ENCODE data around the gene MCF2L2.

The MCF2L2 gene

GRCh38 chr3:183144363-183144762, 284.1 kb downstream of the MCF2L2 start:
- no peak for TF ChIP-seq CREB5 (CRISPR knock-in tag; IDR thresholded peaks at IDR 0.05; ENCODE audit: low read depth)
- TF ChIP-seq BACH2 (CRISPR knock-in tag; IDR thresholded peaks at IDR 0.05; ENCODE audit: borderline replicate concordance) = no peak
- no peak for TF ChIP-seq TCF4 (CRISPR knock-in tag; IDR thresholded peaks at IDR 0.05; ENCODE audit: borderline replicate concordance)
- TF ChIP-seq, protein P1, sequence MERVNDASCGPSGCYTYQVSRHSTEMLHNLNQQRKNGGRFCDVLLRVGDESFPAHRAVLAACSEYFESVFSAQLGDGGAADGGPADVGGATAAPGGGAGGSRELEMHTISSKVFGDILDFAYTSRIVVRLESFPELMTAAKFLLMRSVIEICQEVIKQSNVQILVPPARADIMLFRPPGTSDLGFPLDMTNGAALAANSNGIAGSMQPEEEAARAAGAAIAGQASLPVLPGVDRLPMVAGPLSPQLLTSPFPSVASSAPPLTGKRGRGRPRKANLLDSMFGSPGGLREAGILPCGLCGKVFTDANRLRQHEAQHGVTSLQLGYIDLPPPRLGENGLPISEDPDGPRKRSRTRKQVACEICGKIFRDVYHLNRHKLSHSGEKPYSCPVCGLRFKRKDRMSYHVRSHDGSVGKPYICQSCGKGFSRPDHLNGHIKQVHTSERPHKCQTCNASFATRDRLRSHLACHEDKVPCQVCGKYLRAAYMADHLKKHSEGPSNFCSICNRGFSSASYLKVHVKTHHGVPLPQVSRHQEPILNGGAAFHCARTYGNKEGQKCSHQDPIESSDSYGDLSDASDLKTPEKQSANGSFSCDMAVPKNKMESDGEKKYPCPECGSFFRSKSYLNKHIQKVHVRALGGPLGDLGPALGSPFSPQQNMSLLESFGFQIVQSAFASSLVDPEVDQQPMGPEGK (CRISPR knock-in tag; IDR thresholded peaks at IDR 0.05; ENCODE audit: borderline replicate concordance) = no peak
- no peak for TF ChIP-seq ISL1 (CRISPR knock-in tag; IDR thresholded peaks at IDR 0.05)
- no peak for TF ChIP-seq ZFP3 (CRISPR knock-in tag; IDR thresholded peaks at IDR 0.05)
- no peak for TF ChIP-seq ZNF8 (CRISPR knock-in tag; IDR thresholded peaks at IDR 0.05)
- no peak for TF ChIP-seq ZNF70 (CRISPR knock-in tag; IDR thresholded peaks at IDR 0.05)
- TF ChIP-seq ZNF565 (CRISPR knock-in tag; conservative IDR thresholded peaks at IDR 0.05; ENCODE audit: low read depth) = no peak
- TF ChIP-seq CSDC2 (CRISPR knock-in tag; IDR thresholded peaks at IDR 0.05) = no peak
- TF ChIP-seq RARB (CRISPR knock-in tag; IDR thresholded peaks at IDR 0.05) = no peak
- TF ChIP-seq ZC3H10 (CRISPR knock-in tag; IDR thresholded peaks at IDR 0.05) = no peak
- no peak for ATAC-seq

- TF ChIP-seq CSRNP3 (CRISPR knock-in tag; IDR thresholded peaks at IDR 0.05) (no peak), ISL1 (CRISPR knock-in tag; IDR thresholded peaks at IDR 0.05) (no peak), ZNF565 (CRISPR knock-in tag; conservative IDR thresholded peaks at IDR 0.05; ENCODE audit: low read depth) (no peak), CREB5 (CRISPR knock-in tag; IDR thresholded peaks at IDR 0.05; ENCODE audit: low read depth) (no peak), ZC3H10 (CRISPR knock-in tag; IDR thresholded peaks at IDR 0.05) (no peak), ZNF70 (CRISPR knock-in tag; IDR thresholded peaks at IDR 0.05) (no peak), BACH2 (CRISPR knock-in tag; IDR thresholded peaks at IDR 0.05; ENCODE audit: borderline replicate concordance) (no peak), OSR1 (CRISPR knock-in tag; IDR thresholded peaks at IDR 0.05) (no peak), TOX (CRISPR knock-in tag; IDR thresholded peaks at IDR 0.05; ENCODE audit: borderline replicate concordance) (no peak), ARNTL (CRISPR knock-in tag; IDR thresholded peaks at IDR 0.05; ENCODE audit: borderline replicate concordance, low read depth) (no peak), ESRRG (CRISPR knock-in tag; IDR thresholded peaks at IDR 0.05) (no peak)
- TF ChIP-seq, protein P2, sequence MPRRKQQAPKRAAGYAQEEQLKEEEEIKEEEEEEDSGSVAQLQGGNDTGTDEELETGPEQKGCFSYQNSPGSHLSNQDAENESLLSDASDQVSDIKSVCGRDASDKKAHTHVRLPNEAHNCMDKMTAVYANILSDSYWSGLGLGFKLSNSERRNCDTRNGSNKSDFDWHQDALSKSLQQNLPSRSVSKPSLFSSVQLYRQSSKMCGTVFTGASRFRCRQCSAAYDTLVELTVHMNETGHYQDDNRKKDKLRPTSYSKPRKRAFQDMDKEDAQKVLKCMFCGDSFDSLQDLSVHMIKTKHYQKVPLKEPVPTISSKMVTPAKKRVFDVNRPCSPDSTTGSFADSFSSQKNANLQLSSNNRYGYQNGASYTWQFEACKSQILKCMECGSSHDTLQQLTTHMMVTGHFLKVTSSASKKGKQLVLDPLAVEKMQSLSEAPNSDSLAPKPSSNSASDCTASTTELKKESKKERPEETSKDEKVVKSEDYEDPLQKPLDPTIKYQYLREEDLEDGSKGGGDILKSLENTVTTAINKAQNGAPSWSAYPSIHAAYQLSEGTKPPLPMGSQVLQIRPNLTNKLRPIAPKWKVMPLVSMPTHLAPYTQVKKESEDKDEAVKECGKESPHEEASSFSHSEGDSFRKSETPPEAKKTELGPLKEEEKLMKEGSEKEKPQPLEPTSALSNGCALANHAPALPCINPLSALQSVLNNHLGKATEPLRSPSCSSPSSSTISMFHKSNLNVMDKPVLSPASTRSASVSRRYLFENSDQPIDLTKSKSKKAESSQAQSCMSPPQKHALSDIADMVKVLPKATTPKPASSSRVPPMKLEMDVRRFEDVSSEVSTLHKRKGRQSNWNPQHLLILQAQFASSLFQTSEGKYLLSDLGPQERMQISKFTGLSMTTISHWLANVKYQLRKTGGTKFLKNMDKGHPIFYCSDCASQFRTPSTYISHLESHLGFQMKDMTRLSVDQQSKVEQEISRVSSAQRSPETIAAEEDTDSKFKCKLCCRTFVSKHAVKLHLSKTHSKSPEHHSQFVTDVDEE (CRISPR knock-in tag; IDR thresholded peaks at IDR 0.05) = no peak
- no peak for ATAC-seq
Measured at GRCh38 chr3:183142199-183142598, 286.2 kb downstream of the MCF2L2 start.

- no peak for ATAC-seq
- TF ChIP-seq ISL1 (CRISPR knock-in tag; IDR thresholded peaks at IDR 0.05) = no peak
- TF ChIP-seq CSRNP3 (CRISPR knock-in tag; IDR thresholded peaks at IDR 0.05) = no peak
- no peak for TF ChIP-seq GLIS3 (CRISPR knock-in tag; IDR thresholded peaks at IDR 0.05)
- no peak for TF ChIP-seq TOX (CRISPR knock-in tag; IDR thresholded peaks at IDR 0.05; ENCODE audit: borderline replicate concordance)
- no peak for TF ChIP-seq ARNTL (CRISPR knock-in tag; IDR thresholded peaks at IDR 0.05; ENCODE audit: borderline replicate concordance, low read depth)
Measured at GRCh38 chr3:183134844-183135243, 293.6 kb downstream of the MCF2L2 start.

Measured in SK-N-SH treated with all-trans-retinoic acid at 6 μM for 48 hours (cell line).